Measurements from ENCODE around the gene MRGPRD.

GRCh38 chr11:69006816-69007215 lies 26.0 kb upstream of the MRGPRD start:
- TF ChIP-seq CTCF (IDR thresholded peaks at IDR 0.05) (no peak), POLR2A (IDR thresholded peaks at IDR 0.05) (no peak), EP300 (IDR thresholded peaks at IDR 0.05) (no peak)
